GM12878 (cell line): Measurements from ENCODE around the gene PLBD1. TPM values are rescaled to one million over a fixed set of nuclear protein-coding genes. Genes with fewer than 3 reads are reported as not detected.

Source experiments
- BCL11A ChIP-seq: IDR thresholded peaks from 2 replicates; pipeline ENCODE4 v1.6.1; 2011; ENCODE audit warnings: low read depth, low read length
- BHLHE40 ChIP-seq, 2 experiments: fragments of 450-650 bp in 1 of 2; IDR thresholded peaks; 2 replicates each; pipeline ENCODE4 v1.6.1; 2011 to 2017; ENCODE audit warnings: low read depth in 2 of 2, borderline replicate concordance in 1 of 2, improper control_type of control experiment in 1 of 2, low read length in 1 of 2, mild to moderate bottlenecking in 1 of 2
- CBX3 ChIP-seq: fragments of 200-600 bp; sonication (generic); IDR thresholded peaks from 2 replicates; pipeline ENCODE4 v1.6.1; 2016; ENCODE audit warnings: low read depth, borderline replicate concordance
- CEBPB ChIP-seq, 2 experiments: fragments of 150-350 bp in 1 of 2; IDR thresholded peaks; 2 replicates each; pipeline ENCODE4 v1.6.1; 2012 to 2014; ENCODE audit warnings: low read depth in 2 of 2, low read length in 2 of 2, borderline replicate concordance in 1 of 2, inconsistent platforms in 1 of 2
- CHD4 ChIP-seq: fragments of 200-600 bp; sonication (generic); IDR thresholded peaks from 2 replicates; pipeline ENCODE4 v1.6.1; 2016; ENCODE audit warnings: mild to moderate bottlenecking
- E2F4 ChIP-seq: IDR thresholded peaks from 2 replicates; pipeline ENCODE4 v1.6.1; 2012; ENCODE audit warnings: low read depth, low read length, improper control_type of control experiment
- ETV6 ChIP-seq, 2 experiments: fragments of 450-650 bp in 1 of 2; IDR thresholded peaks in 1 of 2; conservative IDR thresholded peaks in 1 of 2; 2 replicates each; pipeline ENCODE4 v1.6.1; 2014; ENCODE audit warnings: antibody characterized with exemption in 1 of 2, borderline replicate concordance in 1 of 2, low read depth in 1 of 2, mild to moderate bottlenecking in 1 of 2, moderate library complexity in 1 of 2
- FOXM1 ChIP-seq: IDR thresholded peaks from 2 replicates; pipeline ENCODE4 v1.6.1; 2012; ENCODE audit warnings: low read depth, mild to moderate bottlenecking, inconsistent platforms, low read length, moderate library complexity
- GABPA ChIP-seq: IDR thresholded peaks from 2 replicates; pipeline ENCODE4 v1.6.1; 2014; ENCODE audit warnings: antibody characterized with exemption, low read depth, mild to moderate bottlenecking, inconsistent platforms
- HCFC1 ChIP-seq: fragments of 150-350 bp; IDR thresholded peaks from 2 replicates; pipeline ENCODE4 v1.6.1; 2014; ENCODE audit warnings: low read length
- IKZF1 ChIP-seq: fragments of 450-650 bp; conservative IDR thresholded peaks from 2 replicates; pipeline ENCODE4 v1.6.1; 2017; ENCODE audit warnings: antibody characterized with exemption, mild to moderate bottlenecking
- LARP7 ChIP-seq: fragments of 450-650 bp; IDR thresholded peaks from 2 replicates; pipeline ENCODE4 v1.6.1; 2017; ENCODE audit warnings: mild to moderate bottlenecking
- MEF2B ChIP-seq: fragments of 450-650 bp; IDR thresholded peaks from 2 replicates; pipeline ENCODE4 v1.6.1; 2018; ENCODE audit warnings: mild to moderate bottlenecking, moderate library complexity; ENCODE audit not compliant: partially characterized antibody, poor library complexity, severe bottlenecking
- MTA2 ChIP-seq: fragments of 450-650 bp; IDR thresholded peaks from 2 replicates; pipeline ENCODE4 v1.6.1; 2016; ENCODE audit warnings: low read depth, mild to moderate bottlenecking, moderate library complexity
- NBN ChIP-seq: fragments of 450-650 bp; IDR thresholded peaks from 2 replicates; pipeline ENCODE4 v1.6.1; 2016
- NFIC ChIP-seq: IDR thresholded peaks from 2 replicates; pipeline ENCODE4 v1.6.1; 2012; ENCODE audit warnings: low read depth, mild to moderate bottlenecking, inconsistent platforms, low read length, moderate library complexity
- NFYA ChIP-seq: IDR thresholded peaks from 2 replicates; pipeline ENCODE4 v1.6.1; 2011; ENCODE audit warnings: low read depth, mild to moderate bottlenecking, low read length, improper control_type of control experiment, borderline replicate concordance
- NR2C1 ChIP-seq: fragments of 450-650 bp; IDR thresholded peaks from 2 replicates; pipeline ENCODE4 v1.6.1; 2017; ENCODE audit warnings: antibody characterized with exemption, mild to moderate bottlenecking, moderate library complexity
- NRF1 ChIP-seq: conservative IDR thresholded peaks from 2 replicates; pipeline ENCODE4 v1.6.1; 2011; ENCODE audit warnings: mild to moderate bottlenecking, low read depth, low read length, improper control_type of control experiment
- PAX5 ChIP-seq: IDR thresholded peaks from 2 replicates; pipeline ENCODE4 v1.6.1; 2011; ENCODE audit warnings: low read depth, low read length, borderline replicate concordance
- RCOR1 ChIP-seq: conservative IDR thresholded peaks from 2 replicates; pipeline ENCODE4 v1.6.1; 2012; ENCODE audit warnings: low read depth, low read length, improper control_type of control experiment
- SMAD5 ChIP-seq: IDR thresholded peaks from 2 replicates; pipeline ENCODE4 v1.6.1; 2016; ENCODE audit warnings: antibody characterized with exemption, low read depth
- TAF1 ChIP-seq: IDR thresholded peaks from 2 replicates; pipeline ENCODE4 v1.6.1; 2011; ENCODE audit warnings: mild to moderate bottlenecking, low read depth, low read length, borderline replicate concordance
- TBL1XR1 ChIP-seq: IDR thresholded peaks from 2 replicates; pipeline ENCODE4 v1.6.1; 2012; ENCODE audit warnings: low read depth, low read length, improper control_type of control experiment
- TCF12 ChIP-seq: IDR thresholded peaks from 2 replicates; pipeline ENCODE4 v1.6.1; 2011; ENCODE audit warnings: low read depth, mild to moderate bottlenecking, low read length
- TCF7 ChIP-seq: IDR thresholded peaks from 2 replicates; pipeline ENCODE4 v1.6.1; 2014; ENCODE audit warnings: antibody characterized with exemption, borderline replicate concordance
- YY1 ChIP-seq: IDR thresholded peaks from 2 replicates; pipeline ENCODE4 v1.6.1; 2011; ENCODE audit warnings: low read depth, mild to moderate bottlenecking, low read length
- ZBED1 ChIP-seq: IDR thresholded peaks from 2 replicates; pipeline ENCODE4 v1.6.1; 2016; ENCODE audit warnings: borderline replicate concordance
- ZBTB4 ChIP-seq: fragments of 450-650 bp; formaldehyde crosslinking; IDR thresholded peaks from 2 replicates; pipeline ENCODE4 v1.4.0; 2022; ENCODE audit warnings: mild to moderate bottlenecking, moderate library complexity
- ZNF274 ChIP-seq: IDR thresholded peaks from one replicate; pipeline ENCODE4 v1.8.0; 2011; ENCODE audit not compliant: insufficient read length, insufficient read depth
- polyA plus RNA-seq, 11 experiments: library from polyadenylated mRNA; depleted of rRNA in 4 of 11; unstranded in 6 of 11; stranded (reverse) in 5 of 11; fragments of >200 nt; fragmentation: Nextera tagmentation in 4 of 11; fragmentation: Illumina TruSeq in 1 of 11; extraction: Ambion mirVana in 4 of 11; extraction: Trizol in 1 of 11; gene quantifications; 1 replicate in 1 of 11; 2 replicates in 10 of 11; pipeline versions ENCODE4 v1.2.1 to v1.2.3, GENCODE V29; 2011 to 2016; ENCODE audit warnings: inconsistent platforms in 2 of 11, missing spikeins in 2 of 11, low read depth in 1 of 11
- total RNA-seq, 4 experiments: library from RNA; depleted of rRNA in 3 of 4; stranded (reverse); fragments of >200 nt in 3 of 4; fragmentation: Illumina TruSeq in 1 of 4; extraction: Trizol in 1 of 4; gene quantifications; 2 replicates each; pipeline versions ENCODE4 v1.2.1 to v1.2.3, GENCODE V29; 2013 to 2021

PLBD1 gene
- total and polyA plus RNA-seq, 10 of the 15 experiments (the other 5 are each of a cell fraction or from before 2014, with no cell fraction given) = 0.19 to 0.54 (median 0.27) TPM; not detected in 1

GRCh38 chr12:14613718-14614117 lies 46.0 kb upstream of the PLBD1 start (continued):
- peak in 1 of 2 experiments; percentile 97; a peak in 2 of 4 replicates for TF ChIP-seq ETV6 (conservative IDR thresholded peaks at IDR 0.05 in 1 of 2, IDR thresholded peaks at IDR 0.05 in 1 of 2; ENCODE audit: borderline replicate concordance in 1 of 2, low read depth in 1 of 2)
- TF ChIP-seq NRF1 = no peak
- peak; percentile 96 for TF ChIP-seq BCL11A
- TF ChIP-seq ZBTB4 (CRISPR knock-in tag) = no peak
- no peak for TF ChIP-seq CHD4
- TF ChIP-seq NFIC = peak; percentile 97
- no peak for TF ChIP-seq CEBPB (IDR thresholded peaks at IDR 0.05; ENCODE audit: borderline replicate concordance in 1 of 2, low read depth in 2 of 2, low read length in 2 of 2)
- TF ChIP-seq NR2C1 = no peak
- TF ChIP-seq SMAD5 = no peak
- TF ChIP-seq TAF1 = peak; percentile 43; the same call in 1 of the 2 replicates
- peak; percentile 10; the same call in 1 of the 2 replicates for TF ChIP-seq TCF7
- peak; percentile 96 for TF ChIP-seq FOXM1
- peak; percentile 79; the same call in 1 of the 2 replicates for TF ChIP-seq YY1
- peak; percentile 96 for TF ChIP-seq TCF12
- no peak for TF ChIP-seq GABPA
- peak; percentile 92 for TF ChIP-seq IKZF1
- TF ChIP-seq ZBED1 = peak; percentile 91; the same call in 1 of the 2 replicates
- no peak for TF ChIP-seq CBX3
- no peak for TF ChIP-seq NFYA
- TF ChIP-seq MTA2 = peak; percentile 90
- TF ChIP-seq LARP7 = no peak
- no peak for TF ChIP-seq HCFC1
- TF ChIP-seq ZNF274 = no peak
- TF ChIP-seq E2F4 = no peak
- TF ChIP-seq TBL1XR1 = peak; percentile 44; the same call in 1 of the 2 replicates
- peak; percentile 58 for TF ChIP-seq MEF2B
- peak; percentile 81 for TF ChIP-seq NBN
- TF ChIP-seq RCOR1 = peak; percentile 92; the same call in 1 of the 2 replicates
- TF ChIP-seq BHLHE40 (IDR thresholded peaks at IDR 0.05; ENCODE audit: borderline replicate concordance in 1 of 2, low read depth in 2 of 2, low read length in 1 of 2) = peak; percentile 25 to 56; a peak in 2 of 4 replicates
- peak; percentile 97 for TF ChIP-seq PAX5
